ENCODE results near the gene PRSS53.
A peak's percentile ranks its signal among the peaks of the same experiment; 100 is the strongest.

Gene PRSS53

DNA sequence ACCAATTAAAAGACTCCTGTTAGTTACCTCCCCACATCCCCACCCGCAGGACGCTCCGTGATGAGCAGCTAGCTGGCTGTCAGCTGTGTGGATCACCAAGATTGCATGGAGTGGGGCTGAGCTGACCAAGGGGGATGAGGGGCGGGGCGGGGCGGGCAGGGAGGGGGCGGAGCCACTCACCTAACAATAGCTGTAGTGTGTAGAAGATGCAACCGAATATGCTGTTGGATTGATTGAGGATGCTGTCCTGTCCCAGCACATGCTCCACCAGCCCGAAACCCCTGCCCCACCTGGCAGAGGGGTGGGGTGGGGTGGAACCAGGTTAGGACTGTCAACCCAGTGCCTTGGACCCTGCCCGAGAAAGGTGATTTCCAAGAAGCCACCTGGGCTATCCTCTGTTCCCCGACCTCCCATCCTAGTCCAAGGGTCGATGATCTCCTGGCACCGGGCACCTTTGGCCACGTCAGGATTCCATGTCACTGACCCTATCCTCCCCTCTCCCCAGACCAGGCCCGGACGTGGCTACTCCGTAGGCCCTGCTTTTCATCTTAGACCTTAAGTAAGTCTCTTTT lies 4.5 kb upstream of the PRSS53 start:
- peak; percentile 43 for DNase-seq

DNA sequence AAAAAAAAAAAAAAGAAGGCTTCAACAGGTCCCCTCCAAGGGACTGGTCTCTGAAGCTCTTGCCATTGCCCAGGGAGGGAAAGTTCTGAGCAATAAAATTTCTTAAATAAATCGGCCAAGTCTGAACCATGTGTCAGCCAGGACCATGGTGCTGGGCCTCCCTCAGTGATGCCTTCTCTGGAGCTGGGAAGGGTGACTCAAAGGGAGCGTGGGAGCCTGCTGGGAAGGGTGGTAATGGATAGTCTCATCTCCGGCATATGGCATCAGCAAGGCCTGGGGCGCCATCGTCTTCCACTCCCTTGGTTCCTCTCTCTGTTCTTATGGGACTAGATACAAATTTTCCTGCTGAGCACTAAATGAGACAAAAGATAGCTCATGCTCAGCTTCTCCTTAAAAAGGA lies 3.6 kb upstream of the PRSS53 start:
- no peak for DNase-seq

GRCh38 chr16:31090540-31090939 lies 1.8 kb upstream of the PRSS53 start:
- DNase-seq: no peak

GRCh38 chr16:31089199-31089598 lies 456 bp upstream of the PRSS53 start:
- DNase-seq: no peak

DNA sequence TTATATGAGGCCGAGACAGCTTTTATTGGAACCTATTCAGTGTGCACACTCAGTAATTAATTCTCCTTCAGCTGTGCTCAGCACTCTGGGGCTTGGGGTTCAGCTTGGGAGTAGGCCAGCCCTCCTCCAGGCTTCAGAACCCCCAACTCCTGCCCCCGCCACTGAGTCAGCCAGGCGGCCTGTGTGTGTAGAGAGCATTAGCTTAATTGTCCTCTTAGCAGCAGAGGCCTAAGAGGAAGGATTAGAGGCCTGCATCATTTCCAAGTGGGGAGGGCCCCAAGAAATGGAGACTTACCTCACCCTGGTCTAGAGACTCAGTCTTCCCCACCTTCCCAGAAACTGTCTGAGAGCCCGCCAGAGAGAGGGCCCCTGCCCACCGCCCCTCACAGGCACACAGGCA lies 772 bp downstream of the PRSS53 start:
- DNase-seq: no peak

- no peak for DNase-seq
Observed at GRCh38 chr16:31087481-31087880, 1.3 kb downstream of the PRSS53 start.

DNA sequence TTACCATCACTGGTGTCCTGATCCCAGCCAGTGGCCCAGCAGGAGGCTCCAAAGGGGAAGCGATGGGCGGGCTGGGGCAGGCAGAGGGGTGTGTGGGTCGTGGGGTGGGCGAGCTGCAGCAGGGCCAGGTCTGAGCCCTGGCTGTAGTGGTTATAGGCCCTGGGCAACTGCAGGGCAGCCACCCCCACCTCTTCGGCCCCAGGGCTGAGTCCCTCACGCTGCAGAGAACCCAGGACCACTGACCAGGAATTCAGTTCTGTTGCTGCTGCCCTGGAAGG lies 2.2 kb downstream of the PRSS53 start:
- no peak for DNase-seq

DNA sequence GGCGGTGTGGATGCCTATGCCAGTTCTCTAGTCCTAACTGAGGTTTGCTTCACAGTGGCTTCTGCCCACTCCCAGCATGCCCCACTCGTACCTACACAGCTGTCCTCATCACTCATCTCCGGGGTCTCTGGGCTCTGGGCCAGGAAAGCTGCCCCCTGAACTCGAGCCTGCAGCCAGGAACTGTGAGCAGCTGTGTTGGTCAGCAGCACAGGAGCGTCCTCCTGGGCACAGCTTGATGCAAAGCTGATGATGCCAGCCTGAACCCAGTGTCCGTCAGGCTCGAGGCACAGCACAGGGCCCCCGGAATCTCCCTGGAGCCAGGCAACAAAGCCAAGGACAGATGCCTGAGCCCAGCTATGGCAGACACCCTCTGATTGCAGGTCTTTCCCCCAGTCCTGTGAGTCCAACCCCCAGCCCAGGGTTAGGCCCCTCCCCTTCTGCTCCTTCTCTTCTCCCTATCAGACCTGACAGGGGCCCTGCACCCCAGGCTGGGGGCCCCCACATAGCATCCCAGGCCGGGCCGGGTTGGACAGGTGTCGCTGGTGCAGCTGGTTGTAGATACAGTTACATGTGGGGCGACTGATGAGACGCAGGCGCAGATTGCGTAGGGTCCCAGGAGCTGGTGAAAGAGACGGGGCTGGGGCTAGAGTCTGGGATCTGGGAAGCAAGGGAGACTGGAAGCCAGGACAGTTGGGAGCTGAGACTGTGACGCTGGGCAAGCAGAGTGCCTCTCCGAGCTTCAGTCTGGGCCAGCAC lies 2.7 kb downstream of the PRSS53 start:
- no peak for DNase-seq

DNA sequence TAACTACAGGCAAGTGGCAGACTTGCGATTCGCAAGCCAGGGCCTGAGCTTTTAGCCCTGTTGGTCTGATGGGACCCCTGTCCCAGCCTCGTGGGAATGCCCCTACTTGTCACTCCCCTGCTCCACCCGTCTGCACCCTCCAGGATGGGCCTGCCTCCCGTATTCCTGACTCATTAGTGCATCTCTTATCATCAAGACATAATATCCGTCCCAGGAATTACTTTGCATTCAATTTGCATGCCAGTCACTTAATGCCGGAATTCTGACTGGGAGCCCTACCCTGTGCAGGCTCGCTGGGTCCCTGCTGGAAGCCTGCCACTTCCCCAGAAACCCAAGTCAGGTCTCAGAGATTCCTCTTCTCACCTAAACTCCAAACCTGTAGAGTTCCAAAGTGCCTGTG lies 3.3 kb downstream of the PRSS53 start:
- DNase-seq: no peak

DNA sequence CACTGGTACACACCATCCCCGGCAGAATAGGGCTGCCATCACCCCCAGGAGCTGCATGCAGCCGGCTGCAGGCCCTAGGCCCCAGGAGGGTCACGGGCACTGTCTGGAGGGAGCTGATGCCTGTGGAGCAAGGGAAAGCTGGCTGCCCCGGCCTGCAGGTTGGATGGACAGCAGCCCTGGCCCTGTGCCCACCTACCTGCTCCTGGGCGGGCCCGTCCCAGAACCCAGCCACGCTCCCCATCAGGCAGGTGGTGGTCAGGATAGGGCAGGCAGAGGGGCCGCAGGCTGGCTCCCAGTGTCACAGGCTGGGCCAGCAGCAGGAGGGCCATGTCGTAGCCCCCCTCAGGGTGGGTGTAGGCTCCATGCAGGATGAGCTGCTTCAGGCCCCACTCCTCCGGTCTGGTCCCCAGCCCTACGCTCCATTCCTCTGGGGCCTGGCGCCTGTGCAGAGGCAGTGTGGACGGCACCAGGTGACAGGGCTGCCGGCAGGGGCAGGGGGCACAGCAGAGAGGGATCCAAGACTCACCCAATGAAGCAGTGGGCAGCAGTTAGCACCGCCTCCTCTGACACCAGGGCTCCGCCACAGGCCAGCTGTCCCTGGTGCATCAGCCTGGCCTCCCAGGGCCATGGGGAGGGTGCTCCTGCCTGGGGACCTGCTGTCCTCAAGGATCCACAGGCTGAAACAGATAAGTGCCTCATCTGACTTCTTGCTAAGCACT lies 4.0 kb downstream of the PRSS53 start:
- no peak for DNase-seq

DNA sequence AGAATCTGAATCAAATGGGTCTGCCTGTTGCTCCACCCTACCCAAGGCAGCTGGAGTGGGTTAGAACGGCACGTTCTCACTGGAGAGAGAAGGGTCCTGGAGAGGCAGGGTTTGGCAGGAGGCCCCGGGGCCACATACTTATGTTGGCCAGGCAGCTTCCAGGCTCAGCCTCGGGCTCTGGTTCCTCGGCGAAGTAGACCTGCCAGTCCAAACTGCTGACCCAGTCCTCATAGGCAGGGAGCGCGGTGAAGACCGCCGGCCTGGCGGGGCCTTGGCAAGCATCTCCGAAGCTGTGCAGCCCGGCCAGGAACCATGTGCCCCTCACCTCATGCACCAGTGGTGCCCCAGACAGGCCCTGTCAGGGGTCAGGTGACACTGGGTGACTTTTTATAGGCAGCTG lies 4.8 kb downstream of the PRSS53 start:
- no peak for DNase-seq

DNA sequence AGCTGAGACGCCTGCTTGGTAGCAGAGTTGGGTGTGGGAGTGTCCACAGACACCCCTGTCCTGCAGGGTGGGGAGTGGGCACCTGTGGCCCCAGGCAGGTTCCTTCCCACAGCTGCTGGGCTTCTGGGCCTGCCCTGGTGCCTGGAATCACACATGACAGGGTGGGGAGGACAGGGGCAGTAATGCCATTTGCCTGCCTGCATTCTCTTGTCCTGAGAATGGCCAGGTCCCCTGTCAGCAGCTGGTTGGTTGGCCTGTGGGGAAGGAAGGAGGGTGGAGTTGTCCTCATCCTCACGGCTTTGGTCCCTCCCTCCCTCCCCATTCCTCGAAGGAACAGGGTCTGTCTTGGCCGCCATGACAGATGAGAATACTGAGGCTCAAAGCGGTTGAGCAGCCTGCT lies 5.2 kb downstream of the PRSS53 start:
- no peak for DNase-seq

- no peak for DNase-seq
Observed at GRCh38 chr16:31083081-31083480, 5.7 kb downstream of the PRSS53 start.

DNA sequence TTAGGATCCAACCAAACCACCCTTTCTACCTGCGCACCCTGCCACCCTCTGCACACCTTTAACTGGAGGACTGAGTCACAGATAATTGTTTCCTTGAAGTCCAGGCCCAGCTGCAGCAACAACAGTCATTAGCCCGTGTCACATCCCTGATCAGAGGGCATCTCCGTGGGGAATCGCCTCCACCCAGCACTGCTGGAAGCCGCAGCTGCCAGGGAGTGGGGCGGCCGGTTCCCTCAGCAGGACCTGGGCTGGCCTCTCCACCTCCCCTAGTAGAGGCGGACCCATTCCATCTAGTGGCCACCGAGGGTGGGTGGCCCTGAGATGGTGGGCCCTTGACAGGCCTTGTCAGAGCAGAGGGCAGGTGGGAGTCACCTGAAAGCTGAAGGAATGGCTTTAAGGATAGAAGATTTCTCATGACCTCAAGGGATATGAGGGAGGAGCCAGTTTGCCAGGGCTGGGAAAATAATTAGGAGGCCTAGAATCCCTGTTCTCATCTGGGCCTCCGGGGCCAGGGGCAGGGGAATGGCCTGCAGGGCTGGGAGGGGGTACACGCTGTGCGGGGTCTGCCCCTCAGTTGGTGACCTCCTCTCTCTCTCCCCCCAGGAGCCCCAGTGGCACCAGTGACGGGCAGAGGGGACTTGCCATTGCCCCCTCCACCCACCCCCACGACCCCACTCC lies 6.2 kb downstream of the PRSS53 start:
- no peak for DNase-seq

- DNase-seq: no peak
Observed at GRCh38 chr16:31081428-31082351, 7.1 kb downstream of the PRSS53 start.

- no peak for DNase-seq
Observed at GRCh38 chr16:31080756-31081419, 7.9 kb downstream of the PRSS53 start.

DNA sequence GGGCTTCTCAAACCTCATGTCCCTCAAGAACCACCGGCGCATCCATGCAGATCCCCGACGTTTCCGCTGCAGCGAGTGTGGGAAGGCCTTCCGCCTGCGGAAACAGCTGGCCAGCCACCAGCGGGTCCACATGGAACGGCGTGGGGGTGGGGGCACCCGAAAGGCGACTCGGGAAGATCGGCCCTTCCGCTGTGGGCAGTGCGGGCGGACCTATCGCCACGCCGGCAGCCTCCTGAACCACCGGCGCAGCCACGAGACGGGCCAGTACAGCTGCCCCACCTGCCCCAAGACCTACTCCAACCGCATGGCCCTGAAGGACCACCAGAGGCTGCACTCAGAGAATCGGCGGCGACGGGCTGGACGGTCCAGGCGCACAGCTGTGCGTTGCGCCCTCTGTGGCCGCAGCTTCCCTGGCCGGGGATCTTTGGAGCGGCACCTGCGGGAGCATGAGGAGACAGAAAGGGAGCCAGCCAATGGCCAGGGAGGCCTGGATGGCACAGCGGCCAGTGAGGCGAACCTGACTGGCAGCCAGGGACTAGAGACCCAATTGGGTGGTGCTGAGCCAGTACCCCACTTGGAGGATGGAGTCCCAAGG lies 8.6 kb downstream of the PRSS53 start:
- no peak for DNase-seq

- DNase-seq: no peak
Observed at GRCh38 chr16:31079342-31079944, 9.3 kb downstream of the PRSS53 start.

DNA sequence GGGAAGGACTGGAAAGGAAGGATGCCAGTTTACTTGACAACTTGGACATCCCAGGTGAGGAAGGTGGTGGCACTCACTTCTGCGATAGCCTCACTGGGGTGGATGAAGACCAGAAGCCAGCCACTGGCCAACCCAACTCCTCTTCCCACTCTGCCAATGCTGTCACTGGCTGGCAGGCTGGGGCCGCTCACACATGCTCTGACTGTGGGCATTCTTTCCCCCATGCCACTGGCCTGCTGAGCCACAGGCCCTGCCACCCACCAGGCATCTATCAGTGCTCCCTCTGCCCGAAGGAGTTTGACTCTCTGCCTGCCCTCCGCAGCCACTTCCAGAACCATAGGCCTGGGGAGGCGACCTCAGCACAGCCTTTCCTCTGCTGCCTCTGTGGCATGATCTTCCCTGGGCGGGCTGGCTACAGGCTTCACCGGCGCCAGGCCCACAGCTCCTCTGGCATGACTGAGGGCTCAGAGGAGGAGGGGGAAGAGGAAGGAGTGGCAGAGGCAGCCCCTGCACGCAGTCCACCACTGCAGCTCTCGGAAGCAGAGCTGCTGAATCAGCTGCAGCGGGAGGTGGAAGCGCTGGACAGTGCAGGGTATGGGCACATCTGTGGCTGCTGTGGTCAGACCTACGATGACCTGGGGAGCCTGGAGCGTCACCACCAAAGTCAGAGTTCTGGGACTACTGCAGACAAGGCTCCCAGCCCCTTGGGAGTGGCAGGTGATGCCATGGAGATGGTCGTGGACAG lies 10.0 kb downstream of the PRSS53 start:
- no peak for DNase-seq

- DNase-seq: no peak
Observed at GRCh38 chr16:31077592-31078396, 10.9 kb downstream of the PRSS53 start.

Data from RPMI8226 (cell line).